Epithelial cell of esophagus (primary cell): ENCODE data around the gene ZNF462.

Experiments used
- DNase-seq: peaks from one replicate; pipeline ENCODE4 v3.0.0; 2010; ENCODE audit warnings: low read depth
- H3K4me3 ChIP-seq: 2 replicates; pipeline ENCODE4 v1.5.1; 2011; ENCODE audit warnings: mild to moderate bottlenecking, low read length, control low read depth
- TF ChIP-seq, protein P1 (sequence below): IDR thresholded peaks from 2 replicates; pipeline ENCODE4 v1.5.1; 2011; ENCODE audit warnings: low read depth, mild to moderate bottlenecking, low read length, control low read depth, inconsistent platforms; ENCODE audit not compliant: insufficient read depth; ENCODE audit errors: missing control alignments

Gene ZNF462

GRCh38 chr9:107039542-107039941 lies 176.6 kb downstream of the ZNF462 start:
- no peak overlapping the region for H3K4me3 ChIP-seq
- DNase-seq, result peak; percentile 75
- TF ChIP-seq, protein P1, sequence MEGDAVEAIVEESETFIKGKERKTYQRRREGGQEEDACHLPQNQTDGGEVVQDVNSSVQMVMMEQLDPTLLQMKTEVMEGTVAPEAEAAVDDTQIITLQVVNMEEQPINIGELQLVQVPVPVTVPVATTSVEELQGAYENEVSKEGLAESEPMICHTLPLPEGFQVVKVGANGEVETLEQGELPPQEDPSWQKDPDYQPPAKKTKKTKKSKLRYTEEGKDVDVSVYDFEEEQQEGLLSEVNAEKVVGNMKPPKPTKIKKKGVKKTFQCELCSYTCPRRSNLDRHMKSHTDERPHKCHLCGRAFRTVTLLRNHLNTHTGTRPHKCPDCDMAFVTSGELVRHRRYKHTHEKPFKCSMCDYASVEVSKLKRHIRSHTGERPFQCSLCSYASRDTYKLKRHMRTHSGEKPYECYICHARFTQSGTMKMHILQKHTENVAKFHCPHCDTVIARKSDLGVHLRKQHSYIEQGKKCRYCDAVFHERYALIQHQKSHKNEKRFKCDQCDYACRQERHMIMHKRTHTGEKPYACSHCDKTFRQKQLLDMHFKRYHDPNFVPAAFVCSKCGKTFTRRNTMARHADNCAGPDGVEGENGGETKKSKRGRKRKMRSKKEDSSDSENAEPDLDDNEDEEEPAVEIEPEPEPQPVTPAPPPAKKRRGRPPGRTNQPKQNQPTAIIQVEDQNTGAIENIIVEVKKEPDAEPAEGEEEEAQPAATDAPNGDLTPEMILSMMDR, result no peak

DNA sequence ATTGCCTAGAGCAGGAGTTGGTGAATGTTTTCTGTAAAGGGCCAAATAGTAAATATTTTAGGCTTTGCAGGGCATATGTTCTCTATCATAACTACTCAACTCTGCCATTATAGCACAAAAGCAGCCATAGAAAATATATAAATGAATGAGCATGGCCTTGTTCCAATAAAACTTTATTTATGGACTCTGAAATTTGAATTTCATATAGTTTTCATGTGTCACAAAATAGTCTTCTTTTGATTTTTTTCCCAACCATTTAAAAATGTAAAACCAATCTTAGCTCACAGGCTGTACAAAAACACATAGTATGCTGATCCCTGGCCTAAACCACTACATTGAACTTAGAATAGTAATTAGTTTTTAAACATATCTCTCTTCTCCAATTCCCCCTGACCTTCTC lies 179.6 kb downstream of the ZNF462 start:
- DNase-seq, result no peak
- no peak overlapping the region for H3K4me3 ChIP-seq
- TF ChIP-seq, protein P1, result no peak

DNA sequence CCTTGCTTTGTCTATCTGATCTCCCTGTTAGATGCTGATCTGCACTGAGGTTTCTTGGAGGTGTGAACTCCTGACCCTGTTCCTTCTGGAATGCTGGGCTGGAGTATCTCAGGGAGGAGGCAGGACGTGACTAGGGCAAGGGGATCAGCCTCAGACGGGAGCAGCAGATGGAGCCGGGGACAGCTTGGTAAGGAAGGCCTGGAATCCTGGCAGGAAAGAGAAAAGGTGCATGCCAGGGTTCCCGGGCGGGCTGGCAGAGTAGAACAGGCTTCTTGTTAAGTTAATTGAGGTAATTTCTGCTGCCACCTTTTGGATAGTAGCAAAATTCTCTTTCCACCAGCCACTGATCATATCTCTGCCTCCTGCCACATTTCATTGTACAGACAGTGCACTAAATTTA lies 180.9 kb downstream of the ZNF462 start:
- H3K4me3 ChIP-seq, result no peak overlapping the region
- no peak for DNase-seq
- TF ChIP-seq, protein P1, result peak; percentile 13

DNA sequence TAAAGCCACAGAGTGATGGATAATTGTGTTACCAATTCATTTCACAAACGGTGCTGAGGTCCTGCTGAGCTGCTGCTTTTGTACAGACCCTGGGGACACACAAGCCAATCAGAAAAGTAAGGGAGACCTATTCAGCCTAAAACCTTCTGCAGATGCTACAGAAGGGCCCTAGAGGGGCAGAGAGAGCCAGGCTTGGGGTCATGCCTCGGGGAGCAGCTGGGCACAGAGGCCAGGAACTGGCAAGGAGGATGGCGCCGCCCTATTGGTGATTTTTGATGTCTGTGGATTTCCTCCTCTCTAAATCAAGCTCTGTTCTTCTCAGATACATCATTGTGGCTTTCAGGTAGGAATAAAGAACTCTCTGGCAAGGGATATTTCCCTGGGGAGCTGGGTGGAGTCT lies 181.9 kb downstream of the ZNF462 start:
- TF ChIP-seq, protein P1, result peak; percentile 20
- no peak for DNase-seq
- H3K4me3 ChIP-seq, result no peak overlapping the region

DNA sequence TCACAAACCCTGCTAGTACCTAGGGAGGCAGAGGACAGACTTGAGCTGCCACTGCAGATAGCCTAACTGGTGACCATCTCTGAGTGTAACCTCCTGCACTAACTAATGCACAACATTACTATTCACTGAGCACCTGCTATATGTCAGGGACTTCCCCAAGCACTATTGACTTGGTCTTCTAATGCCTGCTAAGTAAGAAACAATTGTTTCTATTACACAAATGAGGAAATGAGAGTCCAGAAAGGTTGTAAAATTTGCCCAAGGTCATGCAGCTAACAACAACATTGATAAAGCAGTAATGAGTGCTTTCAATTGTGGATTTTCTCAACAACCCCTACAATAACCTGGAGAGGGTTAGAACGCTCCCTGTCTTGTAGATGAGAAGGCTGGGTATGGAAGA lies 183.7 kb downstream of the ZNF462 start:
- no peak for DNase-seq
- H3K4me3 ChIP-seq, result no peak overlapping the region
- TF ChIP-seq, protein P1, result no peak

GRCh38 chr9:107049046-107049802 lies 186.3 kb downstream of the ZNF462 start:
- no peak for DNase-seq
- TF ChIP-seq, protein P1, result no peak
- no peak overlapping the region for H3K4me3 ChIP-seq

- H3K4me3 ChIP-seq, result no peak overlapping the region
- TF ChIP-seq, protein P1, result no peak
- no peak for DNase-seq
These were observed 186.8 kb downstream of the ZNF462 start for GRCh38 chr9:107049803-107050184.
